GM23248 (cell line): ENCODE results near the gene SLC29A1. TPM values are rescaled to one million over a fixed set of nuclear protein-coding genes. Genes with fewer than 3 reads are reported as not detected.

ENCODE experiments used
- DNase-seq: peaks from one replicate; pipeline ENCODE4 v3.0.0-alpha.2; 2015
- H2AFZ ChIP-seq: fragments of 200-600 bp; sonication (generic); 2 replicates; pipeline ENCODE4 v1.6.1; 2016; ENCODE audit warnings: antibody characterized with exemption
- H3F3A ChIP-seq: fragments of 200-600 bp; sonication (generic); 2 replicates; pipeline ENCODE4 v1.6.1; 2016; ENCODE audit warnings: mild to moderate bottlenecking, antibody characterized with exemption, mixed run types; ENCODE audit not compliant: insufficient read depth
- H3K27ac ChIP-seq: fragments of 200-600 bp; sonication (generic); 2 replicates; pipeline ENCODE4 v1.5.1; 2016; ENCODE audit warnings: mild to moderate bottlenecking
- H3K27me3 ChIP-seq: fragments of 200-600 bp; sonication (generic); replicated peaks from 2 replicates; pipeline ENCODE4 v1.6.1; 2016; ENCODE audit warnings: mild to moderate bottlenecking; ENCODE audit not compliant: insufficient read depth
- H3K36me3 ChIP-seq: fragments of 200-600 bp; sonication (generic); 2 replicates; pipeline ENCODE4 v1.6.1; 2016; ENCODE audit warnings: low read depth, mild to moderate bottlenecking
- H3K4me1 ChIP-seq: fragments of 200-600 bp; sonication (generic); 2 replicates; pipeline ENCODE4 v1.6.1; 2016; ENCODE audit warnings: mild to moderate bottlenecking; ENCODE audit not compliant: insufficient read depth
- H3K4me2 ChIP-seq: fragments of 200-600 bp; sonication (generic); one replicate; pipeline ENCODE4 v1.6.1; 2016; ENCODE audit warnings: mild to moderate bottlenecking; ENCODE audit not compliant: unreplicated experiment
- H3K4me3 ChIP-seq: fragments of 200-600 bp; sonication (generic); 2 replicates; pipeline ENCODE4 v1.5.1; 2016; ENCODE audit warnings: mild to moderate bottlenecking
- H3K79me2 ChIP-seq: fragments of 200-600 bp; sonication (generic); 2 replicates; pipeline ENCODE4 v1.6.1; 2016; ENCODE audit warnings: mild to moderate bottlenecking; ENCODE audit not compliant: insufficient read depth
- H3K9ac ChIP-seq: fragments of 200-600 bp; sonication (generic); 2 replicates; pipeline ENCODE4 v1.6.1; 2016; ENCODE audit warnings: mild to moderate bottlenecking
- H3K9me2 ChIP-seq: fragments of 200-600 bp; sonication (generic); 2 replicates; pipeline ENCODE4 v1.6.1; 2016; ENCODE audit warnings: mixed run types, mild to moderate bottlenecking, moderate library complexity; ENCODE audit not compliant: insufficient read depth
- H3K9me3 ChIP-seq: fragments of 200-600 bp; sonication (generic); one replicate; pipeline ENCODE4 v1.6.1; 2017; ENCODE audit warnings: low read depth
- H4K20me1 ChIP-seq: fragments of 200-600 bp; sonication (generic); 2 replicates; pipeline ENCODE4 v1.6.0; 2016; ENCODE audit not compliant: insufficient read depth
- EZH2 ChIP-seq: fragments of 200-600 bp; sonication (generic); IDR thresholded peaks from 2 replicates; pipeline ENCODE4 v1.6.1; 2018; ENCODE audit warnings: antibody characterized with exemption, mild to moderate bottlenecking; ENCODE audit not compliant: insufficient read depth, poor library complexity, severe bottlenecking
- EZH2phosphoT487 ChIP-seq: fragments of 200-600 bp; sonication (generic); IDR thresholded peaks from 2 replicates; pipeline ENCODE4 v1.6.1; 2018; ENCODE audit warnings: antibody characterized with exemption, moderate library complexity, mild to moderate bottlenecking, low read depth; ENCODE audit not compliant: insufficient read depth
- WGBS, 2 experiments: methylation state at CpG; one replicate each; pipeline ENCODE4 v1.1.6; 2015 to 2017; ENCODE audit warnings: low lambda C conversion rate in 2 of 2, low coverage in 1 of 2; ENCODE audit errors: missing lambda C conversion rate in 2 of 2; 5-methylcytosine and 5-hydroxymethylcytosine counted together
- in situ Hi-C: fragments of 300-500 bp; cut with MboI; formaldehyde crosslinking; loops from 2 replicates; pipeline ENCODE4 v1.15.0; 2020
- polyA plus RNA-seq: library from polyadenylated mRNA; unstranded; fragments of >200 nt; fragmentation: Nextera tagmentation; extraction: Ambion mirVana; gene quantifications from 2 replicates; pipeline ENCODE4 v1.2.1, GENCODE V29; 2016
- total RNA-seq: library from RNA; depleted of rRNA; stranded (reverse); fragments of >200 nt; shearing (Covaris generic); gene quantifications from 2 replicates; pipeline ENCODE4 v1.2.3, GENCODE V29; 2014

SLC29A1 gene
- total and polyA plus RNA-seq, 2 experiments from 2014 or later: 12.2 to 18.4 TPM

DNA sequence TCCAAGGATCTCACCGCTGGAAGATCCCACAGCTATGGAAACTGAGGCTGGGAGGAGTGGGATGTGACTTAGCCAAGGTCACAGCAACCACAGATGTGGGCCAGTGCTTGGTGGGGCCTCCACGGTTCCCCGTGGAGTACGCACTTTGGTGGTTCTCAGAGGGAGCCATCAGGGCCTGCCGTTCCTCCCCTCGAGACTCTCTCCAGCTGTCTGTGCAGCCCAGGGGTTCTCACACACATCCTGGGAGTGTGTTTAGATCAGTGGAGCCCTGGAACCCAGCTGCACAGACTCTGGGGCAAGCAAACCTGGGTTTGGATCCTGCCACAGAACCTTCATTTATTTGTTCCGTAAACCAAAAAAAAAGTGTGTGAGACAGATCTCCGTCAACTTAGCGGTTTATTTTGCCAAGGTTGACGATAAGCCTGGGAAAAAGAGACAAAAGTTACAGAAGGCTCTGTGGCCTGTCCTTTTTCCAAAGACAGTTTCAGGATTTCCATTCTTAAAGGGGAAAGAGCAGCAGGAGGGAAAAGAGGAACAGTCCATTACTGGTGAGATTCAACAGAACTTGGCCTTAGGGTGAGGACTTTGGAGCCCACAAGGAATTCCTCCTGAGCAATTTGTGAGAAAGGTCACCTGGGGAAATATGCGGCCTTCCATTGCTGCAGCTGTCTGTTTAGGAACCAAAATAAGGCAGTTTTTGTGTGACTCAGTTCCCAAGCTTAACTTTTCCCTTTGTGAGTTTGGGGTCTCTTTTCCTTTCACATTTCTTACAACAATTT, 20.2 kb upstream of the SLC29A1 start:
- no peak overlapping the region for H2AFZ ChIP-seq
- 95 to 96% methylated on average over 11 of the region's 11 CpGs for WGBS, 2 experiments
- in situ Hi-C loops: no loop called here
- no peaks in the 10 kb centered on the region for H3K27me3 ChIP-seq
- H3K79me2 ChIP-seq: no peaks in the 10 kb centered on the region
- no peak overlapping the region for H3K9ac ChIP-seq
- H3K4me1 ChIP-seq: no peaks in the 10 kb centered on the region
- no peaks in the 10 kb centered on the region for H3K36me3 ChIP-seq
- no peaks in the 10 kb centered on the region for H4K20me1 ChIP-seq
- H3K27ac ChIP-seq: no peak overlapping the region
- H3F3A ChIP-seq: no peaks in the 10 kb centered on the region
- no peak overlapping the region for H3K4me2 ChIP-seq
- no peak overlapping the region for H3K4me3 ChIP-seq
- TF ChIP-seq EZH2phosphoT487: no peak
- TF ChIP-seq EZH2: no peak
- DNase-seq: no peak
- no peaks in the 10 kb centered on the region for H3K9me2 ChIP-seq
- H3K9me3 ChIP-seq: no peaks in the 10 kb centered on the region

- no peak for DNase-seq
- H3K9me3 ChIP-seq: no peaks in the 10 kb centered on the region
- no peak overlapping the region for H3K4me3 ChIP-seq
- H3K27me3 ChIP-seq: no peaks in the 10 kb centered on the region
- no peak overlapping the region for H3K4me2 ChIP-seq
- H3K9ac ChIP-seq: no peak overlapping the region
- H3K27ac ChIP-seq: no peak overlapping the region
- WGBS, 2 experiments: 81 to 84% methylated on average over 6 of the region's 6 CpGs
- H3K4me1 ChIP-seq: no peaks in the 10 kb centered on the region
- H3K79me2 ChIP-seq: no peaks in the 10 kb centered on the region
- in situ Hi-C loops: no loop called here
- no peak overlapping the region for H2AFZ ChIP-seq
- H4K20me1 ChIP-seq: no peaks in the 10 kb centered on the region
- H3F3A ChIP-seq: no peaks in the 10 kb centered on the region
- H3K36me3 ChIP-seq: no peaks in the 10 kb centered on the region
- no peak for TF ChIP-seq EZH2phosphoT487
- no peak for TF ChIP-seq EZH2
- H3K9me2 ChIP-seq: no peaks in the 10 kb centered on the region
Measured at GRCh38 chr6:44203955-44204354, 19.4 kb upstream of the SLC29A1 start.

DNA sequence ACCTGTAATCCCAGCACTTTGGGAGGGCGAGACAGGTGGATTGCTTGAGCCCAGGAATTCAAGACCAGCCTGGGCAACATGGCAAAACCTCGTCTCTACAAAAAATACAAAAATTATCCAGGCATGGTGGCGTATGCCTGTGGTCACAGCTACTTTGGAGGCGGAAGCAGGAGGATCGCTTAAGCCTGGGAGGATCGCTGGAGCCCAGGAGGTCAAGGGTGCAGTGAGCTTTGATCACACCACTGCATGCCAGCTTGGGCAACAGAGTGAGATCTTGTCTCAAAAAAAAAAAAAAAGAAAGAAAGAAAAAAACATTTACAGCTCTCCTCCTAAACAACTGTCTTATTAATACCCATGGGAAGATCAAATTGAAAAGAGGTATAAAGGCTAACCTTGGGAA, 15.4 kb upstream of the SLC29A1 start:
- Histone ChIP-seq H3K27ac (no peak overlapping the region), H3K9me3 (no peaks in the 10 kb centered on the region), H3K4me1 (no peaks in the 10 kb centered on the region), H4K20me1 (no peaks in the 10 kb centered on the region), H3K27me3 (no peaks in the 10 kb centered on the region), H3K4me2 (no peak overlapping the region), H3K4me3 (no peak overlapping the region), H3K79me2 (no peaks in the 10 kb centered on the region), H3F3A (no peaks in the 10 kb centered on the region), H2AFZ (no peak overlapping the region), H3K36me3 (no peaks in the 10 kb centered on the region), H3K9ac (no peak overlapping the region), H3K9me2 (no peaks in the 10 kb centered on the region)
- no peak for DNase-seq
- TF ChIP-seq EZH2phosphoT487 (no peak), EZH2 (no peak)
- 81 to 83% methylated on average over 6 of the region's 6 CpGs for WGBS, 2 experiments
- in situ Hi-C loops: no loop called here

- no peak overlapping the region for H2AFZ ChIP-seq
- 72 to 78% methylated on average over 3 of the region's 3 CpGs for WGBS, 2 experiments
- no peaks in the 10 kb centered on the region for H3K36me3 ChIP-seq
- TF ChIP-seq EZH2phosphoT487: no peak
- TF ChIP-seq EZH2: no peak
- peaks cover 5% of the 10 kb centered on the region; the same call in 1 of the 2 replicates for H3K27me3 ChIP-seq
- H3F3A ChIP-seq: no peaks in the 10 kb centered on the region
- H3K4me1 ChIP-seq: no peaks in the 10 kb centered on the region
- no peak overlapping the region for H3K4me2 ChIP-seq
- H3K79me2 ChIP-seq: no peaks in the 10 kb centered on the region
- no peak for DNase-seq
- H3K9me2 ChIP-seq: no peaks in the 10 kb centered on the region
- H3K27ac ChIP-seq: no peak overlapping the region
- in situ Hi-C loops: no loop called here
- no peaks in the 10 kb centered on the region for H4K20me1 ChIP-seq
- no peak overlapping the region for H3K4me3 ChIP-seq
- no peaks in the 10 kb centered on the region for H3K9me3 ChIP-seq
- H3K9ac ChIP-seq: no peak overlapping the region
Measured at GRCh38 chr6:44211284-44211683, 12.1 kb upstream of the SLC29A1 start.
